LNCAP (cell line): ENCODE results near the gene P2RX7.

ENCODE experiments used
- CTCF ChIP-seq: fragments of 450-650 bp; IDR thresholded peaks from 2 replicates; pipeline ENCODE4 v1.5.1; 2017; ENCODE audit warnings: mild to moderate bottlenecking

P2RX7 gene

GRCh38 chr12:121121805-121122204, 10.9 kb upstream of the P2RX7 start:
- TF ChIP-seq CTCF = no peak

DNA sequence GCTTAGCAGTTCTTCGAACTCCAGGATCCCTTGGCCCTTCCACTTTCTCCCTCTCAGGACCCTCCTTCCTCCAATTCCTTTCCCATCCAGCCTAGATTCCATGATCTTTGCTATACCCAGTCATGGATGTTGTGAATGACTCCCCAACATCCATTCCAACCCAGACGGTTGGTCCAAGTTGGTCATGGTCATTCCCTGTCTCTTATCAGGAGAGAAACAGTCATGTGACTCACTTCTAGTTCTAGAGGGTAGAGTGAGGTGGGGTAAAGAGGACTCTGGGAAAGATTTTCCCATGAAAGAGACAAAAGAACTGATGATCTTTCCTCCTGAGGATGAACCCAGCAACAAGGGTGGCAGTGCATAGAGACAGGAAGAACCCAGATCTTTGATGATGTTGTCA, 9.2 kb upstream of the P2RX7 start:
- no peak for TF ChIP-seq CTCF

- no peak for TF ChIP-seq CTCF
Observed at GRCh38 chr12:121124402-121125109, 8.1 kb upstream of the P2RX7 start.

GRCh38 chr12:121127501-121127900, 5.2 kb upstream of the P2RX7 start:
- TF ChIP-seq CTCF = no peak

DNA sequence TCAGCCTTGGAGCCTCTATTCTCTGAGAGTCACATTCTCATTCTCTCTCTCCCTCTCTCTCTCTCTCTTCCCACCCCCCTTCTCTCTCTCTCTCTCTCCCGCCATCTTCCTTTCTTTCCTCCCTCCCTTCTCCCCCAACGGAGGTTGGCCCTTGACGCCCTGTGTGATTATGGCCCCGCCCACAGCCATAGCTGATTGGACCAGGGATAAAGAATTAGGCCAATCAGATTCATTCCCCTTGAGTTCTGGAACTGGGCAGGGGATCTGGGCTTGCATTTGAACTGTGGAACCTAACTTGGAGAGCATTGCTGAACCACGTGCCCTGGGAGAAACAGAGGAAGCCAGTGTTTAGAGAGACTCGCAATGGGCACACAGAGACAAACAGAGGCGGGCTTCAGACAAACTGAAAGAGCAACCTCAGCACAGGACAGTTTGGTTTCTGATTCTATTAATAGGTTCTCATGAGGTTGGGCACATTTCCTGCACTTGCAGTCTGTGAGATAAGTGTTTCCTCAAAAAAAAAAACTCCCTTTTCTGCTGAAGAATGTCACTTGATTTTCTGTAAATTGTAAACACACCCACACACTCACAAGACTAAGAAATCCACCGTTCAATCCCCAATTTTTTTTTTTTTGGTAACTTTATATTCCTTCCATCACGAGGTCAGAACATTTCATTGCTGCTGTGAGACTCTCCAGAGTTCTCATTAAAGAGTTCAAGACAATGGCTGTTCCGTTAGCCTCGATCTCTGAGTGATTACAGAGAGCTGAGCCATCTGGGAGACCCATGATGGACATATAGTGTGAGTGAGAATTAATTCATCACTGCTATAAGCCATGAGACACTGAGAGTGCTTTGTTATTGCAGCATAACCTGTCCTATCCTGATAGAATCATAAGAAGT, 3.5 kb upstream of the P2RX7 start:
- TF ChIP-seq CTCF = no peak

DNA sequence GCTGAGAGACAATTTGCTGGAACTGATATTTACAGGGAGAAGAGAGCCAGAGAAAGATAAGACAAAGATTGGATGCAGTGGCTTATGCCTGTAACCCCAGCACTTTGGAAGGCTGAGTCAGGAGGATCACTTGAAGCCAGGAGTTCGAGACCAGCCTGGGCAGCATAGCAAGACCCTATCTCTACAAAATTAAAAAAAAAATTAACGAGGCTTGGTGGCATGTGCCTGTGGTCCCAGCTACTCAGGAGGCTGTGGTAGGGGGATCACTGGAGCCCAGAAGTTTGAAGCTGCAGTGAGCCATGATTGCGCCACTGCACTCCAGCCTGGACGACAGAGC, 2.9 kb upstream of the P2RX7 start:
- no peak for TF ChIP-seq CTCF

- TF ChIP-seq CTCF = no peak
Observed at GRCh38 chr12:121130866-121131373, 1.8 kb upstream of the P2RX7 start.
